Measurements from ENCODE around the gene PLA2G6. TPM values are rescaled to one million over a fixed set of nuclear protein-coding genes. Genes with fewer than 3 reads are reported as not detected.

PLA2G6 gene
- total RNA-seq, 1 experiment from 2014 or later: 29.9 TPM

DNA sequence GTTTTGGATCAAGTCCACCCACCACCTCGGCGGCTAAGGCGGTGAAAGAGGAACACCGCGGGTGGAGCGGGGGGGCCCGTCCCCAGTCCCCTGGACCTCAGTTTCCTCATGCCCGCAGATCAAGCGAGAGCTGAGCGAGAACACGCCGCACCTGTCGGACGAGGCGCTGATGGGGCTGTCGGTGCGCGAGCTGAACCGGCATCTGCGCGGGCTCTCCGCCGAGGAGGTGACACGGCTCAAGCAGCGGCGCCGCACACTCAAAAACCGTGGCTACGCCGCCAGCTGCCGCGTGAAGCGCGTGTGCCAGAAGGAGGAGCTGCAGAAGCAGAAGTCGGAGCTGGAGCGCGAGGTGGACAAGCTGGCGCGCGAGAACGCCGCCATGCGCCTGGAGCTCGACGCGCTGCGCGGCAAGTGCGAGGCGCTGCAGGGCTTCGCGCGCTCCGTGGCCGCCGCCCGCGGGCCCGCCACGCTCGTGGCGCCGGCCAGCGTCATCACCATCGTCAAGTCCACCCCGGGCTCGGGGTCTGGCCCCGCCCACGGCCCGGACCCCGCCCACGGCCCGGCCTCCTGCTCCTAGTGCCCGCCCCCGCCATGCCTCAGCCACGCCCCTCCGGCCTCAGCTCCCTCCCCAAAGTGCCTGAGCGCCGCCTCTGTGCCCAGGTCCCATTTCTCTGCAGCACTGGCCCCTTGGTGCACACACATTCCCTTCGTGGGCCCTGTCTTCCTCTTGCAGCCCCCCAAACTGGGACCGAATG lies 32.8 kb upstream of the PLA2G6 start:
- Mint-ChIP-seq H3K9me3 (no peaks in the 10 kb centered on the region), H3K4me3 (peak overlapping the region; percentile 68), H3K27ac (peak overlapping the region; percentile 70; the same call in 1 of the 2 replicates), H3K27me3 (ENCODE audit: low read depth) (peaks cover 29% of the 10 kb centered on the region), H3K36me3 (peaks cover 3% of the 10 kb centered on the region), H3K4me1 (peaks cover 24% of the 10 kb centered on the region)
- ATAC-seq: peak; percentile 81
- ChIA-PET POLR2A (interaction anchor here (0.9 to 1.5 kb wide), 4 partner anchors 11 to 117 kb away, joined by 3 to 6 read pairs (median 5); partner anchors contain the start of gene MAFF), CTCF (interaction anchor here (0.6 to 4.0 kb wide), 13 partner anchors 9 to 271 kb away, joined by 3 to 24 read pairs (median 6); partner anchors contain the start of gene MAFF)
- DNase-seq (ENCODE audit: low spot score): peak; percentile 89
- TF ChIP-seq, protein P1, sequence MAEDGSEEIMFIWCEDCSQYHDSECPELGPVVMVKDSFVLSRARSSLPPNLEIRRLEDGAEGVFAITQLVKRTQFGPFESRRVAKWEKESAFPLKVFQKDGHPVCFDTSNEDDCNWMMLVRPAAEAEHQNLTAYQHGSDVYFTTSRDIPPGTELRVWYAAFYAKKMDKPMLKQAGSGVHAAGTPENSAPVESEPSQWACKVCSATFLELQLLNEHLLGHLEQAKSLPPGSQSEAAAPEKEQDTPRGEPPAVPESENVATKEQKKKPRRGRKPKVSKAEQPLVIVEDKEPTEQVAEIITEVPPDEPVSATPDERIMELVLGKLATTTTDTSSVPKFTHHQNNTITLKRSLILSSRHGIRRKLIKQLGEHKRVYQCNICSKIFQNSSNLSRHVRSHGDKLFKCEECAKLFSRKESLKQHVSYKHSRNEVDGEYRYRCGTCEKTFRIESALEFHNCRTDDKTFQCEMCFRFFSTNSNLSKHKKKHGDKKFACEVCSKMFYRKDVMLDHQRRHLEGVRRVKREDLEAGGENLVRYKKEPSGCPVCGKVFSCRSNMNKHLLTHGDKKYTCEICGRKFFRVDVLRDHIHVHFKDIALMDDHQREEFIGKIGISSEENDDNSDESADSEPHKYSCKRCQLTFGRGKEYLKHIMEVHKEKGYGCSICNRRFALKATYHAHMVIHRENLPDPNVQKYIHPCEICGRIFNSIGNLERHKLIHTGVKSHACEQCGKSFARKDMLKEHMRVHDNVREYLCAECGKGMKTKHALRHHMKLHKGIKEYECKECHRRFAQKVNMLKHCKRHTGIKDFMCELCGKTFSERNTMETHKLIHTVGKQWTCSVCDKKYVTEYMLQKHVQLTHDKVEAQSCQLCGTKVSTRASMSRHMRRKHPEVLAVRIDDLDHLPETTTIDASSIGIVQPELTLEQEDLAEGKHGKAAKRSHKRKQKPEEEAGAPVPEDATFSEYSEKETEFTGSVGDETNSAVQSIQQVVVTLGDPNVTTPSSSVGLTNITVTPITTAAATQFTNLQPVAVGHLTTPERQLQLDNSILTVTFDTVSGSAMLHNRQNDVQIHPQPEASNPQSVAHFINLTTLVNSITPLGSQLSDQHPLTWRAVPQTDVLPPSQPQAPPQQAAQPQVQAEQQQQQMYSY (CRISPR knock-in tag; IDR thresholded peaks at IDR 0.05): 0 out of 2 replicates have a peak, but pooled peaks have one; percentile 62
- TF ChIP-seq CBFB (CRISPR knock-in tag; IDR thresholded peaks at IDR 0.05; ENCODE audit: low read depth) (no peak), PRRX2 (CRISPR knock-in tag; IDR thresholded peaks at IDR 0.05) (no peak; the same call in 1 of the 2 replicates), SMAD3 (CRISPR knock-in tag; IDR thresholded peaks at IDR 0.05; ENCODE audit: borderline replicate concordance) (no peak), OVOL2 (CRISPR knock-in tag; IDR thresholded peaks at IDR 0.05; ENCODE audit: borderline replicate concordance) (no peak), TEAD4 (CRISPR knock-in tag; IDR thresholded peaks at IDR 0.05) (no peak; the same call in 1 of the 2 replicates), ZNF138 (CRISPR knock-in tag; conservative IDR thresholded peaks at IDR 0.05) (peak; percentile 74; the same call in 1 of the 2 replicates), USF1 (CRISPR knock-in tag; IDR thresholded peaks at IDR 0.05) (no peak), CREB1 (CRISPR knock-in tag; IDR thresholded peaks at IDR 0.05) (no peak), ZNF219 (CRISPR knock-in tag; IDR thresholded peaks at IDR 0.05; ENCODE audit: borderline replicate concordance) (peak; percentile 9; the same call in 1 of the 2 replicates), TP53 (CRISPR knock-in tag; IDR thresholded peaks at IDR 0.05) (peak; percentile 73; the same call in 1 of the 2 replicates), FOXK1 (CRISPR knock-in tag; IDR thresholded peaks at IDR 0.05) (peak; percentile 59; the same call in 1 of the 2 replicates), FOXP1 (CRISPR knock-in tag; IDR thresholded peaks at IDR 0.05; ENCODE audit: borderline replicate concordance) (peak; percentile 93), NFATC4 (CRISPR knock-in tag; IDR thresholded peaks at IDR 0.05) (no peak; the same call in 1 of the 2 replicates), ETV6 (CRISPR knock-in tag; IDR thresholded peaks at IDR 0.05) (peak; percentile 74; the same call in 1 of the 2 replicates), ESRRA (CRISPR knock-in tag; IDR thresholded peaks at IDR 0.05; ENCODE audit: borderline replicate concordance) (peak; percentile 24; the same call in 1 of the 2 replicates), ZNF232 (CRISPR knock-in tag; IDR thresholded peaks at IDR 0.05) (no peak), ATF2 (CRISPR knock-in tag; IDR thresholded peaks at IDR 0.05; ENCODE audit: borderline replicate concordance, low read depth) (no peak), ARID4B (CRISPR knock-in tag; IDR thresholded peaks at IDR 0.05; ENCODE audit: borderline replicate concordance) (0 out of 2 replicates have a peak, but pooled peaks have one; percentile 20)
- TF ChIP-seq, protein P2, sequence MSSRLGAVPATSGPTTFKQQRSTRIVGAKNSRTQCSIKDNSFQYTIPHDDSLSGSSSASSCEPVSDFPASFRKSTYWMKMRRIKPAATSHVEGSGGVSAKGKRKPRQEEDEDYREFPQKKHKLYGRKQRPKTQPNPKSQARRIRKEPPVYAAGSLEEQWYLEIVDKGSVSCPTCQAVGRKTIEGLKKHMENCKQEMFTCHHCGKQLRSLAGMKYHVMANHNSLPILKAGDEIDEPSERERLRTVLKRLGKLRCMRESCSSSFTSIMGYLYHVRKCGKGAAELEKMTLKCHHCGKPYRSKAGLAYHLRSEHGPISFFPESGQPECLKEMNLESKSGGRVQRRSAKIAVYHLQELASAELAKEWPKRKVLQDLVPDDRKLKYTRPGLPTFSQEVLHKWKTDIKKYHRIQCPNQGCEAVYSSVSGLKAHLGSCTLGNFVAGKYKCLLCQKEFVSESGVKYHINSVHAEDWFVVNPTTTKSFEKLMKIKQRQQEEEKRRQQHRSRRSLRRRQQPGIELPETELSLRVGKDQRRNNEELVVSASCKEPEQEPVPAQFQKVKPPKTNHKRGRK (CRISPR knock-in tag; IDR thresholded peaks at IDR 0.05; ENCODE audit: borderline replicate concordance): no peak
- TF ChIP-seq, protein P3, sequence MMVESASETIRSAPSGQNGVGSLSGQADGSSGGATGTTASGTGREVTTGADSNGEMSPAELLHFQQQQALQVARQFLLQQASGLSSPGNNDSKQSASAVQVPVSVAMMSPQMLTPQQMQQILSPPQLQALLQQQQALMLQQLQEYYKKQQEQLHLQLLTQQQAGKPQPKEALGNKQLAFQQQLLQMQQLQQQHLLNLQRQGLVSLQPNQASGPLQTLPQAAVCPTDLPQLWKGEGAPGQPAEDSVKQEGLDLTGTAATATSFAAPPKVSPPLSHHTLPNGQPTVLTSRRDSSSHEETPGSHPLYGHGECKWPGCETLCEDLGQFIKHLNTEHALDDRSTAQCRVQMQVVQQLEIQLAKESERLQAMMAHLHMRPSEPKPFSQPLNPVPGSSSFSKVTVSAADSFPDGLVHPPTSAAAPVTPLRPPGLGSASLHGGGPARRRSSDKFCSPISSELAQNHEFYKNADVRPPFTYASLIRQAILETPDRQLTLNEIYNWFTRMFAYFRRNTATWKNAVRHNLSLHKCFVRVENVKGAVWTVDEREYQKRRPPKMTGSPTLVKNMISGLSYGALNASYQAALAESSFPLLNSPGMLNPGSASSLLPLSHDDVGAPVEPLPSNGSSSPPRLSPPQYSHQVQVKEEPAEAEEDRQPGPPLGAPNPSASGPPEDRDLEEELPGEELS (CRISPR knock-in tag; IDR thresholded peaks at IDR 0.05): peak; percentile 50; the same call in 1 of the 2 replicates
